Neural cell (in vitro differentiated cells): Measurements from ENCODE around the gene TSPAN1. TPM values are rescaled to one million over a fixed set of nuclear protein-coding genes. Genes with fewer than 3 reads are reported as not detected.

Experiments
- H2AFZ ChIP-seq: fragments of 200-600, 300-800 bp; sonication (generic), shearing (Covaris generic); 2 replicates; pipeline ENCODE4 v1.6.0; 2014; ENCODE audit warnings: low read depth, mild to moderate bottlenecking, antibody characterized with exemption, low read length, moderate library complexity
- H3F3A ChIP-seq: fragments of 200-600 bp; shearing (Covaris generic); 2 replicates; pipeline ENCODE4 v1.6.1; 2016; ENCODE audit warnings: mild to moderate bottlenecking, moderate library complexity, mixed read lengths, antibody characterized with exemption, low read length; ENCODE audit not compliant: insufficient read depth, poor library complexity, severe bottlenecking
- H3K27ac ChIP-seq: fragments of 200-600, 300-800 bp; sonication (generic), shearing (Covaris generic); 2 replicates; pipeline ENCODE4 v1.5.1; 2014; ENCODE audit warnings: mild to moderate bottlenecking, low read length, moderate library complexity
- H3K27me3 ChIP-seq: fragments of 300-800, 200-600 bp; sonication (generic), shearing (Covaris generic); 2 replicates; pipeline ENCODE4 v1.6.0; 2014; ENCODE audit warnings: mild to moderate bottlenecking, low read depth, low read length, moderate library complexity; ENCODE audit not compliant: insufficient read depth
- H3K36me3 ChIP-seq: fragments of 300-800, 200-600 bp; sonication (generic), shearing (Covaris generic); 2 replicates; pipeline ENCODE4 v1.5.1; 2014; ENCODE audit warnings: mild to moderate bottlenecking, antibody characterized with exemption, low read length, moderate library complexity; ENCODE audit not compliant: insufficient read depth
- H3K4me2 ChIP-seq: fragments of 300-800, 200-600 bp; sonication (generic), shearing (Covaris generic); 2 replicates; pipeline ENCODE4 v1.6.0; 2014; ENCODE audit warnings: mild to moderate bottlenecking, low read length
- H3K4me3 ChIP-seq: fragments of 300-800, 200-600 bp; sonication (generic), shearing (Covaris generic); 2 replicates; pipeline ENCODE4 v1.5.1; 2014; ENCODE audit warnings: mild to moderate bottlenecking, low read length, moderate library complexity
- H3K79me2 ChIP-seq: fragments of 200-600 bp; shearing (Covaris generic); replicated peaks from 2 replicates; pipeline ENCODE4 v1.6.0; 2014; ENCODE audit warnings: mild to moderate bottlenecking, low read length, moderate library complexity; ENCODE audit not compliant: insufficient read depth
- H3K9ac ChIP-seq: fragments of 300-800, 200-600 bp; sonication (generic), shearing (Covaris generic); 2 replicates; pipeline ENCODE4 v1.6.1; 2016; ENCODE audit warnings: mild to moderate bottlenecking, low read length, mixed read lengths
- H3K9me2 ChIP-seq: fragments of 200-600 bp; shearing (Covaris generic); 2 replicates; pipeline ENCODE4 v1.6.1; 2016; ENCODE audit warnings: mild to moderate bottlenecking, low read length, mixed read lengths; ENCODE audit not compliant: insufficient read depth
- H3K9me3 ChIP-seq: fragments of 200-600, 300-800 bp; sonication (generic), shearing (Covaris generic); 2 replicates; pipeline ENCODE4 v1.6.1; 2016; ENCODE audit warnings: mild to moderate bottlenecking, mixed run types, low read length, moderate library complexity, mixed read lengths
- H4K20me1 ChIP-seq: fragments of 200-600 bp; shearing (Covaris generic); 2 replicates; pipeline ENCODE4 v1.6.1; 2016; ENCODE audit warnings: mild to moderate bottlenecking, mixed run types; ENCODE audit not compliant: insufficient read depth
- CTCF ChIP-seq: fragments of 450-650 bp; IDR thresholded peaks from 2 replicates; pipeline ENCODE4 v1.5.1; 2014; ENCODE audit warnings: antibody characterized with exemption, mild to moderate bottlenecking, moderate library complexity; ENCODE audit not compliant: poor library complexity, severe bottlenecking
- EP300 ChIP-seq: fragments of 450-650 bp; conservative IDR thresholded peaks from 2 replicates; pipeline ENCODE4 v1.6.1; 2014; ENCODE audit warnings: antibody characterized with exemption, mild to moderate bottlenecking, moderate library complexity; ENCODE audit not compliant: poor library complexity, severe bottlenecking
- EZH2 ChIP-seq: fragments of 200-600, 300-800 bp; shearing (Covaris generic), sonication (generic); IDR thresholded peaks from 2 replicates; pipeline ENCODE4 v1.6.1; 2014; ENCODE audit warnings: antibody characterized with exemption, low read length, borderline replicate concordance, mild to moderate bottlenecking; ENCODE audit not compliant: insufficient read depth, poor library complexity, severe bottlenecking
- MXI1 ChIP-seq: fragments of 450-650 bp; conservative IDR thresholded peaks from 2 replicates; pipeline ENCODE4 v1.6.1; 2014; ENCODE audit warnings: antibody characterized with exemption, mild to moderate bottlenecking; ENCODE audit not compliant: poor library complexity, severe bottlenecking
- POLR2AphosphoS5 ChIP-seq: IDR thresholded peaks from 2 replicates; pipeline ENCODE4 v1.6.1; 2012
- RAD21 ChIP-seq: fragments of 450-650 bp; conservative IDR thresholded peaks from 2 replicates; pipeline ENCODE4 v1.6.1; 2014; ENCODE audit warnings: antibody characterized with exemption, mild to moderate bottlenecking, moderate library complexity
- REST ChIP-seq: IDR thresholded peaks from 2 replicates; pipeline ENCODE4 v1.6.1; 2012; ENCODE audit warnings: borderline replicate concordance
- SMC3 ChIP-seq: fragments of 450-650 bp; conservative IDR thresholded peaks from 2 replicates; pipeline ENCODE4 v1.6.1; 2014; ENCODE audit warnings: antibody characterized with exemption, mild to moderate bottlenecking, moderate library complexity; ENCODE audit not compliant: poor library complexity
- TAF1 ChIP-seq: IDR thresholded peaks from 2 replicates; pipeline ENCODE4 v1.6.1; 2012; ENCODE audit warnings: low read depth
- polyA plus RNA-seq: library from polyadenylated mRNA; depleted of rRNA; stranded (reverse); fragments of >200 nt; gene quantifications from 2 replicates; pipeline ENCODE4 v1.2.3, GENCODE V29; 2014

TSPAN1 gene
- polyA plus RNA-seq, 1 donor from 2014 or later: 0.62 TPM

- Histone ChIP-seq H3K9ac (no peak overlapping the region), H3K9me2 (no peaks in the 10 kb centered on the region), H3K4me3 (no peak overlapping the region), H3K27ac (no peak overlapping the region), H3K9me3 (no peaks in the 10 kb centered on the region), H3F3A (no peaks in the 10 kb centered on the region), H3K4me2 (no peak overlapping the region), H2AFZ (no peak overlapping the region), H3K36me3 (no peaks in the 10 kb centered on the region), H3K79me2 (no peaks in the 10 kb centered on the region), H3K27me3 (no peaks in the 10 kb centered on the region), H4K20me1 (no peaks in the 10 kb centered on the region)
- TF ChIP-seq RAD21: no peak
- TF ChIP-seq EP300: no peak
- no peak for TF ChIP-seq MXI1
- no peak for TF ChIP-seq POLR2AphosphoS5
- TF ChIP-seq SMC3: no peak
- no peak for TF ChIP-seq EZH2
These were observed 15.4 kb upstream of the TSPAN1 start for GRCh38 chr1:46159516-46159915.

- Histone ChIP-seq H3K9ac (no peak overlapping the region), H3K9me3 (no peaks in the 10 kb centered on the region), H3K27me3 (no peaks in the 10 kb centered on the region), H3K4me2 (no peak overlapping the region), H3K79me2 (no peaks in the 10 kb centered on the region), H3K4me3 (no peak overlapping the region), H2AFZ (no peak overlapping the region), H3F3A (no peaks in the 10 kb centered on the region), H3K36me3 (no peaks in the 10 kb centered on the region), H4K20me1 (no peaks in the 10 kb centered on the region), H3K27ac (no peak overlapping the region), H3K9me2 (no peaks in the 10 kb centered on the region)
- no peak for TF ChIP-seq EZH2
- no peak for TF ChIP-seq CTCF
- TF ChIP-seq REST: no peak
- TF ChIP-seq TAF1: no peak
- TF ChIP-seq POLR2AphosphoS5: no peak
- TF ChIP-seq SMC3: no peak
- TF ChIP-seq EP300: no peak
- no peak for TF ChIP-seq RAD21
- TF ChIP-seq MXI1: no peak
These were observed 14.7 kb upstream of the TSPAN1 start for GRCh38 chr1:46160212-46160611.
